A204.1 (cell line): Measurements from ENCODE around the gene EVX1.

Experiments used
- FAIRE-seq: peaks from 2 replicates; lab custom pipeline; 2012; peaks lifted over from hg19 to GRCh38; lab: Jason Lieb, UNC

The EVX1 gene

GRCh38 chr7:27235387-27236311 lies 7.0 kb upstream of the EVX1 start:
- FAIRE-seq = no peak

GRCh38 chr7:27237735-27238334 lies 4.8 kb upstream of the EVX1 start:
- no peak for FAIRE-seq

GRCh38 chr7:27238979-27239386 lies 3.6 kb upstream of the EVX1 start:
- FAIRE-seq = no peak

- no peak for FAIRE-seq
Observed at GRCh38 chr7:27239387-27240014, 3.1 kb upstream of the EVX1 start.

GRCh38 chr7:27240015-27240731 lies 2.4 kb upstream of the EVX1 start:
- no peak for FAIRE-seq

- FAIRE-seq = no peak
Observed at GRCh38 chr7:27241189-27242056, 1.2 kb upstream of the EVX1 start.

GRCh38 chr7:27242154-27242553 lies 448 bp upstream of the EVX1 start:
- no peak for FAIRE-seq

GRCh38 chr7:27243340-27244163 lies 950 bp downstream of the EVX1 start:
- no peak for FAIRE-seq

GRCh38 chr7:27244488-27245123 lies 2.0 kb downstream of the EVX1 start:
- no peak for FAIRE-seq

- FAIRE-seq = no peak
Observed at GRCh38 chr7:27245124-27245797, 2.7 kb downstream of the EVX1 start.

GRCh38 chr7:27245798-27246691 lies 3.4 kb downstream of the EVX1 start:
- FAIRE-seq = no peak

GRCh38 chr7:27247000-27247399 lies 4.4 kb downstream of the EVX1 start:
- no peak for FAIRE-seq

GRCh38 chr7:27247452-27248426 lies 5.1 kb downstream of the EVX1 start:
- no peak for FAIRE-seq

- FAIRE-seq = no peak
Observed at GRCh38 chr7:27248427-27248806, 5.8 kb downstream of the EVX1 start.

- no peak for FAIRE-seq
Observed at GRCh38 chr7:27248911-27249723, 6.5 kb downstream of the EVX1 start.
